Measurements from ENCODE around the gene NCKAP5.
"Not testable (repeated sequence)": the region's sequence is repeated elsewhere in the genome, so short reads cannot be mapped to it uniquely, and the experiment has no call there.

Gene NCKAP5

GRCh38 chr2:133206666-133207065 is 361.6 kb downstream of the NCKAP5 start:
- DNase-seq (ENCODE audit: low read depth in 2 of 2), result not testable (repeated sequence)

- DNase-seq (ENCODE audit: low read depth in 2 of 2), result no peak
These were observed 363.8 kb downstream of the NCKAP5 start for GRCh38 chr2:133204421-133204820.

- DNase-seq (ENCODE audit: low read depth in 2 of 2), result no peak
These were observed 367.4 kb downstream of the NCKAP5 start for GRCh38 chr2:133200684-133201421.

GRCh38 chr2:133198678-133199077 is 369.6 kb downstream of the NCKAP5 start:
- no peak for DNase-seq (ENCODE audit: low read depth in 2 of 2)

GRCh38 chr2:133197156-133197555 is 371.1 kb downstream of the NCKAP5 start:
- no peak for DNase-seq (ENCODE audit: low read depth in 2 of 2)

GRCh38 chr2:133194777-133195335 is 373.4 kb downstream of the NCKAP5 start:
- DNase-seq (ENCODE audit: low read depth in 2 of 2), result no peak

GRCh38 chr2:133194362-133194655 is 374.0 kb downstream of the NCKAP5 start:
- DNase-seq (ENCODE audit: low read depth in 2 of 2), result no peak

GRCh38 chr2:133193544-133194361 is 374.5 kb downstream of the NCKAP5 start:
- DNase-seq (ENCODE audit: low read depth in 2 of 2), result no peak

- DNase-seq (ENCODE audit: low read depth in 2 of 2), result no peak
These were observed 376.2 kb downstream of the NCKAP5 start for GRCh38 chr2:133192028-133192427.

GRCh38 chr2:133177196-133177595 is 391.1 kb downstream of the NCKAP5 start:
- DNase-seq (ENCODE audit: low read depth in 2 of 2), result no peak

- no peak for DNase-seq (ENCODE audit: low read depth in 2 of 2)
These were observed 392.3 kb downstream of the NCKAP5 start for GRCh38 chr2:133175926-133176325.

GRCh38 chr2:133173224-133173623 is 395.0 kb downstream of the NCKAP5 start:
- no peak for DNase-seq (ENCODE audit: low read depth in 2 of 2)

- no peak for DNase-seq (ENCODE audit: low read depth in 2 of 2)
These were observed 396.8 kb downstream of the NCKAP5 start for GRCh38 chr2:133171393-133172004.

- no peak for DNase-seq (ENCODE audit: low read depth in 2 of 2)
These were observed 398.9 kb downstream of the NCKAP5 start for GRCh38 chr2:133169274-133169912.

- no peak for DNase-seq (ENCODE audit: low read depth in 2 of 2)
These were observed 400.3 kb downstream of the NCKAP5 start for GRCh38 chr2:133167990-133168389.

GRCh38 chr2:133167223-133167622 is 401.0 kb downstream of the NCKAP5 start:
- no peak for DNase-seq (ENCODE audit: low read depth in 2 of 2)

GRCh38 chr2:133166031-133166430 is 402.2 kb downstream of the NCKAP5 start:
- no peak for DNase-seq (ENCODE audit: low read depth in 2 of 2)

- DNase-seq (ENCODE audit: low read depth in 2 of 2), result no peak
These were observed 405.2 kb downstream of the NCKAP5 start for GRCh38 chr2:133163111-133163510.

GRCh38 chr2:133158442-133158841 is 409.8 kb downstream of the NCKAP5 start:
- DNase-seq (ENCODE audit: low read depth in 2 of 2), result no peak

- no peak for DNase-seq (ENCODE audit: low read depth in 2 of 2)
These were observed 410.2 kb downstream of the NCKAP5 start for GRCh38 chr2:133158024-133158423.

GRCh38 chr2:133157141-133157540 is 411.1 kb downstream of the NCKAP5 start:
- no peak for DNase-seq (ENCODE audit: low read depth in 2 of 2)

GRCh38 chr2:133152801-133153200 is 415.5 kb downstream of the NCKAP5 start:
- DNase-seq (ENCODE audit: low read depth in 2 of 2), result no peak
